GM12891 (cell line): ENCODE results near the gene SLC45A1.
A peak's percentile ranks its signal among the peaks of the same experiment; 100 is the strongest.
"Not testable (repeated sequence)": the region's sequence is repeated elsewhere in the genome, so short reads cannot be mapped to it uniquely, and the experiment has no call there.

Experiments used
- DNase-seq: peaks from one replicate; pipeline ENCODE4 v3.0.0; 2011; ENCODE audit warnings: low spot score; ENCODE audit not compliant: insufficient read length
- FAIRE-seq: peaks from 2 replicates; lab custom pipeline; 2011; peaks lifted over from hg19 to GRCh38; lab: Jason Lieb, UNC
- PAX5 ChIP-seq: IDR thresholded peaks from 2 replicates; pipeline ENCODE4 v1.6.1; 2011; ENCODE audit warnings: low read length, moderate library complexity, mild to moderate bottlenecking; ENCODE audit not compliant: insufficient read depth, severe bottlenecking
- POLR2A ChIP-seq: IDR thresholded peaks from 2 replicates; pipeline ENCODE4 v1.6.1; 2011; ENCODE audit warnings: low read depth, low read length, control low read depth
- POLR2AphosphoS5 ChIP-seq: IDR thresholded peaks from 2 replicates; pipeline ENCODE4 v1.6.1; 2011; ENCODE audit warnings: low read depth, low read length, control low read depth
- POU2F2 ChIP-seq: IDR thresholded peaks from 2 replicates; pipeline ENCODE4 v1.6.1; 2011; ENCODE audit warnings: low read depth, mild to moderate bottlenecking, control low read depth, low read length, moderate library complexity
- SPI1 ChIP-seq: IDR thresholded peaks from 2 replicates; pipeline ENCODE4 v1.6.1; 2011; ENCODE audit warnings: low read depth, low read length, control low read depth
- TAF1 ChIP-seq: IDR thresholded peaks from 2 replicates; pipeline ENCODE4 v1.6.1; 2011; ENCODE audit warnings: low read depth, low read length, control low read depth

SLC45A1 gene

GRCh38 chr1:8376358-8376840 lies 58.5 kb downstream of the SLC45A1 start:
- peak; percentile 38 for FAIRE-seq

GRCh38 chr1:8377271-8377981 lies 59.5 kb downstream of the SLC45A1 start:
- TF ChIP-seq POLR2AphosphoS5 (no peak), TAF1 (no peak), POLR2A (no peak), SPI1 (no peak), PAX5 (no peak), POU2F2 (no peak)
- FAIRE-seq (no peak), DNase-seq (no peak)

More at GRCh38 chr1:8376358-8376840, 58.5 kb downstream of the SLC45A1 start:
- no peak for DNase-seq
- TF ChIP-seq POU2F2 (no peak), POLR2A (no peak), SPI1 (no peak)

- no peak for FAIRE-seq
- DNase-seq, result no peak
These were observed 60.3 kb downstream of the SLC45A1 start for GRCh38 chr1:8378178-8378577.

GRCh38 chr1:8378981-8379470 lies 61.1 kb downstream of the SLC45A1 start:
- FAIRE-seq (no peak), DNase-seq (no peak)
- TF ChIP-seq POU2F2 (no peak), POLR2AphosphoS5 (no peak), POLR2A (no peak), SPI1 (no peak), TAF1 (no peak)

More at GRCh38 chr1:8378178-8378577, 60.3 kb downstream of the SLC45A1 start:
- no peak for TF ChIP-seq PAX5
- TF ChIP-seq POU2F2, result no peak
- TF ChIP-seq SPI1, result no peak
- TF ChIP-seq POLR2AphosphoS5, result no peak
- TF ChIP-seq POLR2A, result no peak
- no peak for TF ChIP-seq TAF1

- no peak for DNase-seq
- FAIRE-seq, result no peak
These were observed 61.7 kb downstream of the SLC45A1 start for GRCh38 chr1:8379513-8380186.

GRCh38 chr1:8380310-8380709 lies 62.4 kb downstream of the SLC45A1 start:
- not testable (repeated sequence) for FAIRE-seq

More at GRCh38 chr1:8379513-8380186, 61.7 kb downstream of the SLC45A1 start:
- no peak for TF ChIP-seq TAF1
- no peak for TF ChIP-seq SPI1
- no peak for TF ChIP-seq POLR2AphosphoS5
- TF ChIP-seq PAX5, result no peak
- no peak for TF ChIP-seq POLR2A
- TF ChIP-seq POU2F2, result no peak

GRCh38 chr1:8381618-8382017 lies 63.7 kb downstream of the SLC45A1 start:
- TF ChIP-seq POLR2A (no peak), PAX5 (no peak), POU2F2 (no peak), TAF1 (no peak), POLR2AphosphoS5 (no peak), SPI1 (no peak)
- no peak for FAIRE-seq
- no peak for DNase-seq

More at GRCh38 chr1:8380310-8380709, 62.4 kb downstream of the SLC45A1 start:
- not testable (repeated sequence) for DNase-seq

- FAIRE-seq (no peak), DNase-seq (no peak)
- TF ChIP-seq POLR2A (no peak), TAF1 (no peak), POLR2AphosphoS5 (no peak), POU2F2 (no peak), SPI1 (no peak), PAX5 (no peak)
These were observed 64.2 kb downstream of the SLC45A1 start for GRCh38 chr1:8382051-8382505.

- DNase-seq (no peak), FAIRE-seq (peak; percentile 51)
- no peak for TF ChIP-seq SPI1
- TF ChIP-seq TAF1, result no peak
- no peak for TF ChIP-seq POLR2A
- TF ChIP-seq POU2F2, result no peak
- no peak for TF ChIP-seq PAX5
- TF ChIP-seq POLR2AphosphoS5, result no peak
These were observed 64.9 kb downstream of the SLC45A1 start for GRCh38 chr1:8382608-8383505.
